ENCODE data around the gene CCDC71L.
"Not testable (repeated sequence)": the region's sequence is repeated elsewhere in the genome, so short reads cannot be mapped to it uniquely, and the experiment has no call there.

DNA sequence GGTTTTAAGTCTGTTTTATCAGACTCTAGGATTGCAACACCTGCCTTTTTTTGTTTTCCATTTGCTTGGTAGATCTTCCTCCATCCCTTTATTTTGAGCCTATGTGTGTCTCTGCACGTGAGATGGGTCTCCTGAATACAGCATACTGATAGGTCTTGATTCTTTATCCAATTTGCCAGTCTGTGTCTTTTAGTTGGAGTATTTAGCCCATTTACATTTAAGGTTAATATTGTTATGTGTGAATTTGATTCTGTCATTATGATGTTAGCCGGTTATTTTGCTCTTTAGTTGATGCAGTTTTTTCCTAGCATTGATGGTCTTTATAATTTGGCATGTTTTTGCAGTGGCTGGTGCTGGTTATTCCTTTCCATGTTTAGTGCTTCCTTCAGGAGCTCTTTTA is 27.2 kb upstream of the CCDC71L start:
- TF ChIP-seq GLIS3 (CRISPR knock-in tag; IDR thresholded peaks at IDR 0.05); SNAI2 (CRISPR knock-in tag; IDR thresholded peaks at IDR 0.05); ARNTL (CRISPR knock-in tag; IDR thresholded peaks at IDR 0.05; ENCODE audit: borderline replicate concordance, low read depth); CREB5 (CRISPR knock-in tag; IDR thresholded peaks at IDR 0.05; ENCODE audit: low read depth); RARB (CRISPR knock-in tag; IDR thresholded peaks at IDR 0.05); ZFP30 (CRISPR knock-in tag; IDR thresholded peaks at IDR 0.05); ZFP3 (CRISPR knock-in tag; IDR thresholded peaks at IDR 0.05): not testable (repeated sequence)
- TF ChIP-seq, protein P1, sequence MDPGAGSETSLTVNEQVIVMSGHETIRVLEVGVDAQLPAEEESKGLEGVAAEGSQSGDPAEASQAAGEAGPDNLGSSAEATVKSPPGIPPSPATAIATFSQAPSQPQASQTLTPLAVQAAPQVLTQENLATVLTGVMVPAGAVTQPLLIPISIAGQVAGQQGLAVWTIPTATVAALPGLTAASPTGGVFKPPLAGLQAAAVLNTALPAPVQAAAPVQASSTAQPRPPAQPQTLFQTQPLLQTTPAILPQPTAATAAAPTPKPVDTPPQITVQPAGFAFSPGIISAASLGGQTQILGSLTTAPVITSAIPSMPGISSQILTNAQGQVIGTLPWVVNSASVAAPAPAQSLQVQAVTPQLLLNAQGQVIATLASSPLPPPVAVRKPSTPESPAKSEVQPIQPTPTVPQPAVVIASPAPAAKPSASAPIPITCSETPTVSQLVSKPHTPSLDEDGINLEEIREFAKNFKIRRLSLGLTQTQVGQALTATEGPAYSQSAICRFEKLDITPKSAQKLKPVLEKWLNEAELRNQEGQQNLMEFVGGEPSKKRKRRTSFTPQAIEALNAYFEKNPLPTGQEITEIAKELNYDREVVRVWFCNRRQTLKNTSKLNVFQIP (CRISPR knock-in tag; IDR thresholded peaks at IDR 0.05; ENCODE audit: borderline replicate concordance, low read depth) = not testable (repeated sequence)
